Measurements from ENCODE around the gene NUDT7. TPM values are rescaled to one million over a fixed set of nuclear protein-coding genes. Genes with fewer than 3 reads are reported as not detected.

The NUDT7 gene
- total RNA-seq, 4 donors from 2014 or later = 10.3 to 16.0 (median 12.0) TPM

GRCh38 chr16:77787452-77787851, 65.1 kb downstream of the NUDT7 start:
- TF ChIP-seq CTCF (IDR thresholded peaks at IDR 0.05) = no peak
- no peak for TF ChIP-seq POLR2A (IDR thresholded peaks at IDR 0.05)
- no peak for DNase-seq (ENCODE audit: low spot score in 2 of 2)
- WGBS, 2 donors = 41 to 46% methylated on average over 2 of the region's 2 CpGs
- no peak overlapping the region for H3K4me3 ChIP-seq (ENCODE audit: low read depth, poor library complexity, severe bottlenecking)
- intact Hi-C loops (cut with DNase I; ENCODE audit: low total_unique reads) = no loop called here

- WGBS, 2 donors = 0 to 1% methylated on average over 50 to 77 of the region's 78 CpGs
- no peak within 1 kb of the TSS for H3K4me3 ChIP-seq (ENCODE audit: low read depth, poor library complexity, severe bottlenecking)
- no peak for DNase-seq (ENCODE audit: low spot score in 2 of 2)
- intact Hi-C loops (cut with DNase I; ENCODE audit: low total_unique reads) = no loop called here
- TF ChIP-seq POLR2A (IDR thresholded peaks at IDR 0.05) = no peak
Observed at GRCh38 chr16:77788181-77789084, 66.1 kb downstream of the NUDT7 start, which contains the start of gene VAT1L. TSS of gene VAT1L (plus strand) at chr16:77788564. CDS start at chr16:77788683, 119 bp downstream.

- 4% methylated on average over 34 of the region's 34 CpGs for WGBS, 2 donors
- DNase-seq (ENCODE audit: low spot score in 2 of 2) = no peak
- intact Hi-C loops (cut with DNase I; ENCODE audit: low total_unique reads) = no loop called here
- no peak overlapping the region for H3K4me3 ChIP-seq (ENCODE audit: low read depth, poor library complexity, severe bottlenecking)
- no peak for TF ChIP-seq POLR2A (IDR thresholded peaks at IDR 0.05)
- TF ChIP-seq CTCF (IDR thresholded peaks at IDR 0.05) = no peak
Observed at GRCh38 chr16:77789085-77790008, 67.0 kb downstream of the NUDT7 start.

GRCh38 chr16:77790009-77790372, 67.7 kb downstream of the NUDT7 start:
- DNase-seq (ENCODE audit: low spot score in 2 of 2) = no peak
- intact Hi-C loops (cut with DNase I; ENCODE audit: low total_unique reads) = no loop called here
- no peak overlapping the region for H3K4me3 ChIP-seq (ENCODE audit: low read depth, poor library complexity, severe bottlenecking)
- TF ChIP-seq CTCF (IDR thresholded peaks at IDR 0.05) = no peak
- TF ChIP-seq POLR2A (IDR thresholded peaks at IDR 0.05) = no peak
- 7 to 15% methylated on average over 11 of the region's 11 CpGs for WGBS, 2 donors

GRCh38 chr16:77790912-77791311, 68.6 kb downstream of the NUDT7 start:
- 48 to 58% methylated on average over 3 of the region's 3 CpGs for WGBS, 2 donors
- TF ChIP-seq CTCF (IDR thresholded peaks at IDR 0.05) (no peak), POLR2A (IDR thresholded peaks at IDR 0.05) (no peak)
- H3K4me3 ChIP-seq (ENCODE audit: low read depth, poor library complexity, severe bottlenecking) = no peak overlapping the region
- DNase-seq (ENCODE audit: low spot score in 2 of 2) = no peak
- intact Hi-C loops (cut with DNase I; ENCODE audit: low total_unique reads) = no loop called here

Other genes with a start within 250 kb of the NUDT7 start
- gene VAT1L, start 66.0 kb downstream of the NUDT7 start, total RNA-seq = under 1 TPM in 2 of 4 donors, not detected in 2; 0.10 to 0.36 TPM

Measured in lower leg skin (tissue), 4 donors.